ENCODE measurements around the gene PARP12.

The PARP12 gene

DNA sequence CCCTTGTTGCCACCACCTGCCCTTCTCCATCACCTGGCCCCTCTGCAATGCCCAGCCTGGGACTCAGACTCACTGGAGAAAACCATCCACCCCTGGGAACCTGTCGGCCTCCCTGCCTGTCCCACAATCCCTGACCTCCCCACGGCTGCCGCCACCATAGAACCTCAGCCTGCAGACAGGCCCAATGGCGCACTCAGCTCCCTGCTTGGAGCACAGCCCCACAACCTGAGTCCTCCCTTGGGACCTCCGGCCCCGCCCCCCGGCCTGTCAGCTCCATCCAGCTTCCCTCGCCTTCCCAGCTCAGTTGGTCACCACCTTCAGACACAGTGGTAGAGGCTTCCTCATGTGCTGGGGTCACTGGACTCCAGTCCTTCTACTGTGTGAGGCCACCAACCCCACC, 41.1 kb downstream of the PARP12 start:
- no peak for TF ChIP-seq EZH2 (IDR thresholded peaks at IDR 0.05; ENCODE audit: borderline replicate concordance, low read depth, low read length, severe bottlenecking)
- TF ChIP-seq, protein P1, sequence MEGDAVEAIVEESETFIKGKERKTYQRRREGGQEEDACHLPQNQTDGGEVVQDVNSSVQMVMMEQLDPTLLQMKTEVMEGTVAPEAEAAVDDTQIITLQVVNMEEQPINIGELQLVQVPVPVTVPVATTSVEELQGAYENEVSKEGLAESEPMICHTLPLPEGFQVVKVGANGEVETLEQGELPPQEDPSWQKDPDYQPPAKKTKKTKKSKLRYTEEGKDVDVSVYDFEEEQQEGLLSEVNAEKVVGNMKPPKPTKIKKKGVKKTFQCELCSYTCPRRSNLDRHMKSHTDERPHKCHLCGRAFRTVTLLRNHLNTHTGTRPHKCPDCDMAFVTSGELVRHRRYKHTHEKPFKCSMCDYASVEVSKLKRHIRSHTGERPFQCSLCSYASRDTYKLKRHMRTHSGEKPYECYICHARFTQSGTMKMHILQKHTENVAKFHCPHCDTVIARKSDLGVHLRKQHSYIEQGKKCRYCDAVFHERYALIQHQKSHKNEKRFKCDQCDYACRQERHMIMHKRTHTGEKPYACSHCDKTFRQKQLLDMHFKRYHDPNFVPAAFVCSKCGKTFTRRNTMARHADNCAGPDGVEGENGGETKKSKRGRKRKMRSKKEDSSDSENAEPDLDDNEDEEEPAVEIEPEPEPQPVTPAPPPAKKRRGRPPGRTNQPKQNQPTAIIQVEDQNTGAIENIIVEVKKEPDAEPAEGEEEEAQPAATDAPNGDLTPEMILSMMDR (IDR thresholded peaks at IDR 0.05; ENCODE audit: borderline replicate concordance, extremely low read depth, low read length, poor library complexity, severe bottlenecking), result no peak
- no peak overlapping the region for H3K27ac ChIP-seq (ENCODE audit: low read length)
- H2AFZ ChIP-seq (ENCODE audit: low read depth, low read length), result no peak overlapping the region
- peaks cover 40% of the 10 kb centered on the region for H3K36me3 ChIP-seq (ENCODE audit: insufficient read depth, low read length)
- no peaks in the 10 kb centered on the region for H3K79me2 ChIP-seq (ENCODE audit: insufficient read depth, low read length)
- no peak overlapping the region for H3K9ac ChIP-seq (ENCODE audit: low read depth, low read length)
- no peak overlapping the region for H3K4me2 ChIP-seq (ENCODE audit: insufficient read depth, low read length)
- ATAC-seq (ENCODE audit: insufficient read depth, low read depth), result no peak
- no peak overlapping the region for H3K4me3 ChIP-seq (ENCODE audit: low read depth in 1 of 2, low read length in 2 of 2)
- no peaks in the 10 kb centered on the region; the same call in 1 of the 2 replicates for H4K20me1 ChIP-seq (ENCODE audit: insufficient read depth, low read length)
- no peak for DNase-seq
- no peaks in the 10 kb centered on the region for H3K9me3 ChIP-seq (ENCODE audit: insufficient read depth, low read length, severe bottlenecking)
- no peaks in the 10 kb centered on the region for H3K4me1 ChIP-seq (ENCODE audit: insufficient read depth, low read length)
- no peaks in the 10 kb centered on the region for H3K27me3 ChIP-seq (ENCODE audit: insufficient read depth, low read length, poor library complexity)

DNA sequence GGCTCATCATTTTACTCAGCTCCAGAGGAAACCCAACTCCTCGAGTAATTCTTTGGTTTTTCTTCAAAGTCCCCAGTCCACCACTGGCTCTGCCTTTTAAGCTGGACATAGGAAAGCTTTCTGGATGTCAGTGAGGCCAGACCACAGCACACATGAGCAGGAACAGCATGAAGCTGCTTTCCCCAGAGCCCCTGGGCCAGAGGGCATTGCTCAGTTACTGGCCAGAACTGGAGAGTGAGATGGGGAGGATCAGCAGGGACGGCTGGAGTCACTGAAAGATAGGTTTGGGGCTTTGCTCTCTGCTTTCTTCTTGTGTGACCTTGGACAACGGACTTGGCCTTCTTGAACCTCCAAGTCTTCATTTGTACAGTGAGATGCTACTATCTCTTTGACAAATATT, 43.1 kb downstream of the PARP12 start:
- DNase-seq (no peak), ATAC-seq (ENCODE audit: insufficient read depth, low read depth) (no peak)
- no peaks in the 10 kb centered on the region for H3K4me1 ChIP-seq (ENCODE audit: insufficient read depth, low read length)
- no peaks in the 10 kb centered on the region for H4K20me1 ChIP-seq (ENCODE audit: insufficient read depth, low read length)
- no peak overlapping the region for H3K4me3 ChIP-seq (ENCODE audit: low read depth in 1 of 2, low read length in 2 of 2)
- H3K4me2 ChIP-seq (ENCODE audit: insufficient read depth, low read length), result no peak overlapping the region
- H3K9me3 ChIP-seq (ENCODE audit: insufficient read depth, low read length, severe bottlenecking), result no peaks in the 10 kb centered on the region
- H3K79me2 ChIP-seq (ENCODE audit: insufficient read depth, low read length), result no peaks in the 10 kb centered on the region
- no peak overlapping the region for H3K9ac ChIP-seq (ENCODE audit: low read depth, low read length)
- H2AFZ ChIP-seq (ENCODE audit: low read depth, low read length), result no peak overlapping the region
- no peaks in the 10 kb centered on the region for H3K27me3 ChIP-seq (ENCODE audit: insufficient read depth, low read length, poor library complexity)
- peaks cover 23% of the 10 kb centered on the region for H3K36me3 ChIP-seq (ENCODE audit: insufficient read depth, low read length)
- H3K27ac ChIP-seq (ENCODE audit: low read length), result no peak overlapping the region
- TF ChIP-seq, protein P1 (IDR thresholded peaks at IDR 0.05; ENCODE audit: borderline replicate concordance, extremely low read depth, low read length, poor library complexity, severe bottlenecking), result no peak
- TF ChIP-seq EZH2 (IDR thresholded peaks at IDR 0.05; ENCODE audit: borderline replicate concordance, low read depth, low read length, severe bottlenecking), result no peak

DNA sequence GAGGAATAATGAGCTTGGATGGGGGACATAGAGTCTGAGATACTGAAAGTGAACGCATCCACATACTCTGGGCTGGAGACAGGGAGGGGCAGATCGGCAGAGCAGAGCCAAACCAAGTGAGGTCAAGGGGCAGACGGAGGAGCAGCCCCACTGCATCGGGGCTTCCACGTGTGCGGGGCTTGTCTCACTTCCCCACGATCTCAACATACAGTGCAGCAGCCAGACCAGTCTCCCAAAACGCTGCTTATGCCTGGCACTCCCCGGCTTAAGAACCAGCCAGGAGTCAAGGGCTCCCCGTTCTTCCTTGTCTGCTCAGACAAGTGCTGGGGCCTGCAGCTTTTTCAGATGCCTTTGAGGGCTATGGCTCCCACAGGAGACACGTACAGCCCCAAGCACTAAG, 43.6 kb downstream of the PARP12 start:
- Histone ChIP-seq H4K20me1 (ENCODE audit: insufficient read depth, low read length) (no peaks in the 10 kb centered on the region), H3K4me1 (ENCODE audit: insufficient read depth, low read length) (no peaks in the 10 kb centered on the region), H3K79me2 (ENCODE audit: insufficient read depth, low read length) (no peaks in the 10 kb centered on the region), H3K9me3 (ENCODE audit: insufficient read depth, low read length, severe bottlenecking) (no peaks in the 10 kb centered on the region), H3K36me3 (ENCODE audit: insufficient read depth, low read length) (peaks cover 19% of the 10 kb centered on the region; the same call in 1 of the 2 replicates), H3K27ac (ENCODE audit: low read length) (no peak overlapping the region), H2AFZ (ENCODE audit: low read depth, low read length) (no peak overlapping the region), H3K4me2 (ENCODE audit: insufficient read depth, low read length) (no peak overlapping the region), H3K9ac (ENCODE audit: low read depth, low read length) (no peak overlapping the region), H3K4me3 (ENCODE audit: low read depth in 1 of 2, low read length in 2 of 2) (no peak overlapping the region), H3K27me3 (ENCODE audit: insufficient read depth, low read length, poor library complexity) (no peaks in the 10 kb centered on the region)
- ATAC-seq (ENCODE audit: insufficient read depth, low read depth), result peak; percentile 21; the same call in 2 of the 3 replicates
- TF ChIP-seq EZH2 (IDR thresholded peaks at IDR 0.05; ENCODE audit: borderline replicate concordance, low read depth, low read length, severe bottlenecking), result no peak
- TF ChIP-seq, protein P1 (IDR thresholded peaks at IDR 0.05; ENCODE audit: borderline replicate concordance, extremely low read depth, low read length, poor library complexity, severe bottlenecking), result no peak
- no peak for DNase-seq
